Right atrium auricular region (tissue), 2 donors: ENCODE measurements around the gene UBE2QL1. TPM values are rescaled to one million over a fixed set of nuclear protein-coding genes. Genes with fewer than 3 reads are reported as not detected.

Source experiments
- DNase-seq: peaks from one replicate; pipeline ENCODE4 v3.0.0-alpha.2; 2019; ENCODE audit warnings: low spot score
- H3K27ac ChIP-seq, 2 donors: fragments of 200-600 bp; sonication (generic); 1 replicate in 1 of 2; 2 replicates in 1 of 2; pipeline ENCODE4 v1.5.1; 2016 to 2019
- H3K27me3 ChIP-seq, 2 donors: fragments of 200-600 bp; sonication (generic); one replicate each; pipeline versions ENCODE4 v1.5.1 to v1.6.0; 2017 to 2019
- H3K36me3 ChIP-seq: fragments of 200-600 bp; sonication (generic); one replicate; pipeline ENCODE4 v1.5.1; 2016
- H3K4me1 ChIP-seq, 2 donors: fragments of 200-600 bp; sonication (generic); one replicate each; pipeline versions ENCODE4 v1.5.1 to v1.6.0; 2017 to 2019
- H3K4me3 ChIP-seq, 2 donors: fragments of 200-600 bp; sonication (generic); 1 replicate in 1 of 2; 2 replicates in 1 of 2; pipeline ENCODE4 v1.5.1; 2017 to 2019; ENCODE audit warnings: mild to moderate bottlenecking in 1 of 2, moderate library complexity in 1 of 2
- H3K9me3 ChIP-seq, 2 donors: fragments of 200-600 bp; sonication (generic); one replicate each; pipeline ENCODE4 v1.5.1; 2019
- total RNA-seq, 2 donors: library from RNA; depleted of rRNA; stranded (reverse); fragments of >200 nt; gene quantifications; one replicate each; pipeline ENCODE4 v1.1.0, GENCODE V29; 2016
- TF ChIP-seq, protein P1 (sequence below), 2 donors: fragments of 200-600 bp; sonication (generic); IDR thresholded peaks; one replicate each; pipeline ENCODE4 v1.5.1; 2019; ENCODE audit warnings: antibody characterized with exemption in 2 of 2

UBE2QL1 gene
- total RNA-seq, 2 donors from 2014 or later = 9.1 to 10.8 TPM

- Histone ChIP-seq H3K27ac (no peak overlapping the region), H3K4me3 (no peak overlapping the region), H3K36me3 (peaks cover 15% of the 10 kb centered on the region), H3K4me1 (no peaks in the 10 kb centered on the region), H3K27me3 (no peaks in the 10 kb centered on the region), H3K9me3 (no peaks in the 10 kb centered on the region)
- no peak for DNase-seq
- TF ChIP-seq, protein P1, sequence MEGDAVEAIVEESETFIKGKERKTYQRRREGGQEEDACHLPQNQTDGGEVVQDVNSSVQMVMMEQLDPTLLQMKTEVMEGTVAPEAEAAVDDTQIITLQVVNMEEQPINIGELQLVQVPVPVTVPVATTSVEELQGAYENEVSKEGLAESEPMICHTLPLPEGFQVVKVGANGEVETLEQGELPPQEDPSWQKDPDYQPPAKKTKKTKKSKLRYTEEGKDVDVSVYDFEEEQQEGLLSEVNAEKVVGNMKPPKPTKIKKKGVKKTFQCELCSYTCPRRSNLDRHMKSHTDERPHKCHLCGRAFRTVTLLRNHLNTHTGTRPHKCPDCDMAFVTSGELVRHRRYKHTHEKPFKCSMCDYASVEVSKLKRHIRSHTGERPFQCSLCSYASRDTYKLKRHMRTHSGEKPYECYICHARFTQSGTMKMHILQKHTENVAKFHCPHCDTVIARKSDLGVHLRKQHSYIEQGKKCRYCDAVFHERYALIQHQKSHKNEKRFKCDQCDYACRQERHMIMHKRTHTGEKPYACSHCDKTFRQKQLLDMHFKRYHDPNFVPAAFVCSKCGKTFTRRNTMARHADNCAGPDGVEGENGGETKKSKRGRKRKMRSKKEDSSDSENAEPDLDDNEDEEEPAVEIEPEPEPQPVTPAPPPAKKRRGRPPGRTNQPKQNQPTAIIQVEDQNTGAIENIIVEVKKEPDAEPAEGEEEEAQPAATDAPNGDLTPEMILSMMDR (IDR thresholded peaks at IDR 0.05) = no peak
These were observed 47.5 kb downstream of the UBE2QL1 start for GRCh38 chr5:6496207-6496584.

GRCh38 chr5:6496636-6497035 is 48.0 kb downstream of the UBE2QL1 start:
- no peak overlapping the region for H3K27ac ChIP-seq
- no peaks in the 10 kb centered on the region for H3K9me3 ChIP-seq
- peaks cover 10% of the 10 kb centered on the region for H3K36me3 ChIP-seq
- no peaks in the 10 kb centered on the region for H3K4me1 ChIP-seq
- no peaks in the 10 kb centered on the region for H3K27me3 ChIP-seq
- H3K4me3 ChIP-seq = no peak overlapping the region
- TF ChIP-seq, protein P1 (IDR thresholded peaks at IDR 0.05) = no peak
- no peak for DNase-seq

DNA sequence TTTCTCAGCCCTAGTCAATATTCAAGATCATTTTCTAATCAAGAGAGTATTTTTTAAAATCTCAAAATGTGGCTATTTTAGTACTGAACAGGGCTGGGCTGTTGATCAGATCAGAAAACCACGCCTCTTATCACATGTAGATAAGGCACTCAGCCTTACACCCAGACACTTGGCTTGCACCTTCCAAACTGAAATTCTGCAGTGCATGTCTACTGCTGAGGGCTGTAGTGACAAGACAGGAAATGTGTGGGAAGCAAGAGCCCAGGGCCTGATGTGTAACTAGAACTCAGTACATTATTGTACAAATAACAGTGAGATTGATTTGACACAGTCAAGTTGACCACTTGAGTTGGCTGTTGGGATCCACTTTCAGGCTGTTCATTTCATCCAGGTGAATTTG is 48.6 kb downstream of the UBE2QL1 start:
- H3K36me3 ChIP-seq = peaks cover 7% of the 10 kb centered on the region
- TF ChIP-seq, protein P1 (IDR thresholded peaks at IDR 0.05) = no peak
- no peak overlapping the region for H3K27ac ChIP-seq
- H3K27me3 ChIP-seq = no peaks in the 10 kb centered on the region
- H3K9me3 ChIP-seq = no peaks in the 10 kb centered on the region
- DNase-seq = no peak
- no peaks in the 10 kb centered on the region for H3K4me1 ChIP-seq
- no peak overlapping the region for H3K4me3 ChIP-seq

GRCh38 chr5:6498968-6499367 is 50.3 kb downstream of the UBE2QL1 start:
- no peaks in the 10 kb centered on the region for H3K4me1 ChIP-seq
- no peaks in the 10 kb centered on the region for H3K9me3 ChIP-seq
- H3K27ac ChIP-seq = no peak overlapping the region
- H3K27me3 ChIP-seq = no peaks in the 10 kb centered on the region
- no peaks in the 10 kb centered on the region for H3K36me3 ChIP-seq
- TF ChIP-seq, protein P1 (IDR thresholded peaks at IDR 0.05) = no peak
- DNase-seq = no peak
- no peak overlapping the region for H3K4me3 ChIP-seq

GRCh38 chr5:6501701-6502100 is 53.0 kb downstream of the UBE2QL1 start:
- no peaks in the 10 kb centered on the region for H3K4me1 ChIP-seq
- DNase-seq = no peak
- H3K27me3 ChIP-seq = no peaks in the 10 kb centered on the region
- H3K27ac ChIP-seq = no peak overlapping the region
- no peaks in the 10 kb centered on the region for H3K36me3 ChIP-seq
- no peaks in the 10 kb centered on the region for H3K9me3 ChIP-seq
- no peak overlapping the region for H3K4me3 ChIP-seq
- TF ChIP-seq, protein P1 (IDR thresholded peaks at IDR 0.05) = no peak

DNA sequence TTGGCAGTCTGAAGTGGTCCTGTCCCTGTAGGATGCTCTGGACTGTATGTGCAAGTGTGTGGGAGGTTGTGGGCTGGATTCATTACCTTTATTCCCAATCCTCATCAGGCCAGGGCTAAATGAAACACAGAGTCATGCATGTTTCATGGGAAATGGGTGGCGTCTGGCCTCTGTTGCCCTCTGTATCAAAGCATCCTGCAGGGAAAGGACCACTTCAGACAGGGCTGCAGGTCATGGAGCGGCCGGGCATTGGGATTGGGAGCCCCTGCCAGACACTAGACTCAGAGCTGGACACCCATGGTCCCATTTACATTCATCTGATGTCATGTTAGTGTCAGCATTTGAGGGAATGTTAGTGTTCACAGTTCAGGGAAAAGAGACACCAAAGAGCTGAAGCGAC is 53.8 kb downstream of the UBE2QL1 start:
- no peaks in the 10 kb centered on the region for H3K4me1 ChIP-seq
- no peak overlapping the region for H3K4me3 ChIP-seq
- H3K27me3 ChIP-seq = no peaks in the 10 kb centered on the region
- TF ChIP-seq, protein P1 (IDR thresholded peaks at IDR 0.05) = no peak
- no peak for DNase-seq
- H3K27ac ChIP-seq = no peak overlapping the region
- no peaks in the 10 kb centered on the region for H3K36me3 ChIP-seq
- H3K9me3 ChIP-seq = no peaks in the 10 kb centered on the region
